Adrenal gland (tissue), 12 donors: ENCODE data around the gene EPB42. TPM values are rescaled to one million over a fixed set of nuclear protein-coding genes. Genes with fewer than 3 reads are reported as not detected.

Source experiments
- DNase-seq, 7 donors: peaks; one replicate each; pipeline ENCODE4 v3.0.0-alpha.2; 2019 to 2020
- H3K27ac ChIP-seq, 5 donors: fragments of 200-600 bp; sonication (generic) in 4 of 5; 1 replicate in 3 of 5; 2 replicates in 2 of 5; pipeline versions ENCODE4 v1.5.1 to v1.8.0; 2016 to 2020; ENCODE audit warnings: mild to moderate bottlenecking in 1 of 5
- H3K27me3 ChIP-seq: fragments of 200-600 bp; 2 replicates; pipeline ENCODE4 v1.8.0; 2021
- H3K36me3 ChIP-seq, 2 donors: fragments of 200-600 bp; replicated peaks in 1 of 2; 1 replicate in 1 of 2; 2 replicates in 1 of 2; pipeline versions ENCODE4 v1.5.1 to v1.8.0; 2018 to 2022
- H3K4me1 ChIP-seq, 2 donors: fragments of 200-600 bp; replicated peaks in 1 of 2; 1 replicate in 1 of 2; 2 replicates in 1 of 2; pipeline versions ENCODE4 v1.5.1 to v1.8.0; 2018 to 2021
- H3K4me3 ChIP-seq, 4 donors: fragments of 200-600 bp; sonication (generic) in 3 of 4; one replicate each; pipeline ENCODE4 v1.5.1; 2016 to 2018
- H3K9me3 ChIP-seq, 3 donors: fragments of 200-600 bp; sonication (generic) in 1 of 3; replicated peaks in 1 of 3; 1 replicate in 2 of 3; 2 replicates in 1 of 3; pipeline versions ENCODE4 v1.5.1 to v1.8.0; 2016 to 2021
- POLR2A ChIP-seq, 2 donors: fragments of 450-650 bp; IDR thresholded peaks; one replicate each; pipeline ENCODE4 v1.6.1; 2017; ENCODE audit warnings: antibody characterized with exemption in 2 of 2, mild to moderate bottlenecking in 2 of 2, moderate library complexity in 1 of 2
- WGBS, 4 donors: extraction: QIAGEN DNeasy Blood & Tissue Kit in 2 of 4; methylation state at CpG; one replicate each; pipeline versions ENCODE4 v1.1.5 to v1.1.7; 2013 to 2017; 5-methylcytosine and 5-hydroxymethylcytosine counted together
- intact Hi-C, 2 donors: fragments of 100-400 bp; cut with DNase I; formaldehyde crosslinking; loops; one replicate each; pipeline versions ENCODE4 v1.14.1 to v1.15.0; 2022 to 2023
- polyA plus RNA-seq, 3 donors: library from polyadenylated mRNA; stranded (reverse); fragments of 200-250 nt in 2 of 3; fragments of 350-450 nt in 1 of 3; fragmentation: Illumina TruSeq in 1 of 3; extraction: RNeasy Lipid Tissue Mini Kit (QIAGEN cat#74804) in 1 of 3; gene quantifications; one replicate each; pipeline ENCODE4 v1.2.3, GENCODE V29; 2013 to 2014
- total RNA-seq, 9 donors: library from RNA; depleted of rRNA in 4 of 9; stranded (reverse); fragments of >200 nt in 4 of 9; fragments of 120-200 nt in 1 of 9; fragmentation: NEBNext Ultra II Directional in 1 of 9; extraction: Animal tissue kit (Norgen Biotek cat#: 25700) in 1 of 9; gene quantifications; one replicate each; pipeline versions ENCODE4 v1.1.0 to v1.2.4, GENCODE V29; 2013 to 2023
- TF ChIP-seq, protein P1 (sequence below), 6 experiments: fragments of 450-650 bp in 4 of 6; fragments of 200-600 bp in 2 of 6; sonication (generic) in 1 of 6; IDR thresholded peaks; 1 replicate in 5 of 6; 2 replicates in 1 of 6; pipeline versions ENCODE4 v1.5.1 to v1.8.0; 2016 to 2021; ENCODE audit warnings: antibody characterized with exemption in 6 of 6, mild to moderate bottlenecking in 2 of 6, moderate library complexity in 1 of 6
- donor health status: healthy with polysubstance abuse.
- donor health status: Bipolar disorder and iron deficiency.
- donor health status: DM: yes; HTN: yes; CAD: no.
- donor health status: DM: no; HTN: no; CAD: no.
- donor health status: DM: no; HTN: no; CAD: no.
- donor health status: DM: yes; HTN: yes; CAD: no.

The EPB42 gene
- total and polyA plus RNA-seq, 12 donors = 0.10 to 4.7 (median 0.45) TPM; not detected in 9

DNA sequence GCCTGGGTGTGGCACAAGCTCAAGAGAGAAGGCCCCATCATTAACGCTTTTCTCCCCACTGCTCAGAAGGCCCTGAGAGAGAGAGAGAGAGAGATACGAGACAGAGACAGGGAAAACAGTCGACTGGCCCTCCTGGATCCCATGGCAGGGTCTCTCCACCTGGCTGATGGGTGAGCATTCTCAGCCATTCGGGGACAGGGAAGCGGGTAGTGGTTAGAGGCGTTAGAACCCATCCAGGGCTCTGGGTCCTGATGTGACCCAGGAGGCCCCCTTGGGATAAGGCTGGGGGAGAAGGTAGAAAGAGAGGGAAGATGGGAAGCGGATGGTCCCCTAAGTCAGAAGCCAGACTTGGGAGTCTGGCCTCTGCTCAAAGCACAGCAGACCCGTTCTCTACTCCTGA is 38.0 kb upstream of the EPB42 start:
- Histone ChIP-seq H3K36me3 (no peaks in the 10 kb centered on the region), H3K27me3 (no peaks in the 10 kb centered on the region), H3K4me1 (no peaks in the 10 kb centered on the region), H3K27ac (no peak overlapping the region), H3K4me3 (no peak overlapping the region), H3K9me3 (no peaks in the 10 kb centered on the region)
- WGBS, 4 donors = 85 to 91% (median 90%) methylated on average over 6 to 8 of the region's 8 CpGs
- DNase-seq = peak in 1 of 7 donors; percentile 2
- intact Hi-C loops = no loop called here
- TF ChIP-seq, protein P1, sequence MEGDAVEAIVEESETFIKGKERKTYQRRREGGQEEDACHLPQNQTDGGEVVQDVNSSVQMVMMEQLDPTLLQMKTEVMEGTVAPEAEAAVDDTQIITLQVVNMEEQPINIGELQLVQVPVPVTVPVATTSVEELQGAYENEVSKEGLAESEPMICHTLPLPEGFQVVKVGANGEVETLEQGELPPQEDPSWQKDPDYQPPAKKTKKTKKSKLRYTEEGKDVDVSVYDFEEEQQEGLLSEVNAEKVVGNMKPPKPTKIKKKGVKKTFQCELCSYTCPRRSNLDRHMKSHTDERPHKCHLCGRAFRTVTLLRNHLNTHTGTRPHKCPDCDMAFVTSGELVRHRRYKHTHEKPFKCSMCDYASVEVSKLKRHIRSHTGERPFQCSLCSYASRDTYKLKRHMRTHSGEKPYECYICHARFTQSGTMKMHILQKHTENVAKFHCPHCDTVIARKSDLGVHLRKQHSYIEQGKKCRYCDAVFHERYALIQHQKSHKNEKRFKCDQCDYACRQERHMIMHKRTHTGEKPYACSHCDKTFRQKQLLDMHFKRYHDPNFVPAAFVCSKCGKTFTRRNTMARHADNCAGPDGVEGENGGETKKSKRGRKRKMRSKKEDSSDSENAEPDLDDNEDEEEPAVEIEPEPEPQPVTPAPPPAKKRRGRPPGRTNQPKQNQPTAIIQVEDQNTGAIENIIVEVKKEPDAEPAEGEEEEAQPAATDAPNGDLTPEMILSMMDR (IDR thresholded peaks at IDR 0.05) = no peak
- no peak for TF ChIP-seq POLR2A (IDR thresholded peaks at IDR 0.05)

DNA sequence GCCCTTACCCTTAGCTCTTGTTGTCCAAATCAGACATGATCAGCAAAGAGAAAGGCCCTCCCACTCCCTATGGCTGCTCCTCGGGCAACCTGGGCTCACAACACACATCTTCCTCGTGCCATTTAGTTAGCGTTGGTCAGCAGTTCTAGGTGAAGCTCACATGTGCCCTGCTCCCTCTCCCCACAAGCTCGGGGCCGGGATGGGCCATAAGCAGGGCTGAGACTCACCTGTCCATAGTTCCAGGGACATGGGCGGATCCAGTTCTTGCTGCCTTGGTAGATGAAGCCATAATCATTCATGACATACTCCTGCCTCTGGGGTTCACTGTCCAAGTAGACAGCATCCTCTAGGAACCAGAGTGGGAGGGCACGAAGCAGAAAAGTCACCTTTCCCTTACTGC is 35.5 kb upstream of the EPB42 start:
- Histone ChIP-seq H3K4me3 (no peak overlapping the region), H3K27ac (no peak overlapping the region), H3K36me3 (no peaks in the 10 kb centered on the region), H3K9me3 (no peaks in the 10 kb centered on the region), H3K4me1 (no peaks in the 10 kb centered on the region), H3K27me3 (no peaks in the 10 kb centered on the region)
- WGBS, 4 donors = 80 to 92% (median 83%) methylated on average over 3 to 7 of the region's 7 CpGs
- TF ChIP-seq POLR2A (IDR thresholded peaks at IDR 0.05) = no peak
- TF ChIP-seq, protein P1 (IDR thresholded peaks at IDR 0.05) = no peak
- intact Hi-C loops = no loop called here
- no peak for DNase-seq

DNA sequence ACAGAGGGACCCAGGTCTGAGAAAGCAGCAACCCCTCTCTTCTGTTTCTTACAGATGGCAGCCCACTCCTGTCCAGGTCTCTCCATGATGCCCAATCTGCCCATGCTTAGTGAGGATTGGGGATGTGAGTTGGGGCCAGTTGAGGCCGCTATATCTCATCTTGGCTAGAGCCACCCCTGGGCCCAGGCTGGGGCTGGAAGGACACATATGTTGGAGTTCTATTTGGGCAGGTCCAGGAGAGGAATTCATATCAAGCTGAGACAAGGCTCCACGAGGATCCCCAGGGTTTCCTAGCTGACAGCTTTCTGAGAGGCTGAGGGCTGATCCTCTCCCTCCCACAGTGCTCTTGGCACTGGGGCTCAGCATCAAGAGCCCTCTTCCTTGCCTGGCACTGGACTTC is 34.6 kb upstream of the EPB42 start:
- Histone ChIP-seq H3K27me3 (no peaks in the 10 kb centered on the region), H3K36me3 (no peaks in the 10 kb centered on the region), H3K4me1 (no peaks in the 10 kb centered on the region), H3K9me3 (no peaks in the 10 kb centered on the region), H3K27ac (no peak overlapping the region), H3K4me3 (no peak overlapping the region)
- DNase-seq = no peak
- 68 to 80% (median 80%) methylated on average over 2 of the region's 2 CpGs for WGBS, 4 donors
- intact Hi-C loops = no loop called here
- TF ChIP-seq, protein P1 (IDR thresholded peaks at IDR 0.05) = no peak
- TF ChIP-seq POLR2A (IDR thresholded peaks at IDR 0.05) = no peak

DNA sequence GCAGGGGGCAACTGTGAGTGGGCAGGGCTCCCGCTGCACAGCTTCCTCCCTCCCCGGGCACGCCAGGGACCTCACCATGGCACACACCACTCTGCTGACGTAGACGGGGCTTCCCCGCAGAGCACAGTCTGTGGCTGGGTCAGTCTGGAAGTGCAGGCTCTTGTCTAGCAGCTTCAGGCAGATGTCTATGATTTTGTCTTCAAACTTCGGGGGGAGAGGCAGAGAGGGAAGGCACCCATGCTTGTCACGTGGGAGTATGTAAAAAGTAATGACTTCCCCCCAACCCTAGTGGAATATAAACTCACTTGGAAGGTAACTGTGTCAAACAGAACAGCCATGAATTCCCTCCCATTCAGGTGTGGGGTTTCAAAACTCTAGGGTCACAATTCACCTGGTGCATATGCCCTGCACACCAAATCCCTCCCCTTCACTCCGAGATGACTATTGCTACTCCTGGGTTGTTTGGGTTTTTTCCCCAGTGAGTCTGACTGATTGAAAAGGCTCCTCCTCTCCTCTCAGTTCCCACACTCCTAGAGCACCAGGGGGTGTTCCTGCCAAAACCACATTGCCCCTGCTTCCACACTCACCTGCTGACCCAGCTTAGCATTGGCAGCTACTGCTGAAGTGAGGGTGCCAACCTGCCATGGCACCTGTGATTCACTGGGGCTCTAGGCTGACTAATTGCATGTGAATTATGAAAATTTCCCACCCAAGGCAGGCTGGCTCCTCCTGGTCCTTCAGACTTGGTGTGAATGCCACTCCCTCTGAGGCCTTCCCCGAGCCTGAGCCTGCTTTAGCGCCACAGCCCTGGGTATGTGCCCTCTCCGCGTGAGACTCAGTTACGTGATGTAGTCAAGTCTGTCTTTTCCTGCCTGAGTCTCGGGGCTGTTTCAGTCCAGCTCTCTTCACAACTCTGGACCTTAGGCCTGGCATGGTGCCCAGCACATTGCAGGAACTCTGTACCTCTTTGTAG is 32.9 kb upstream of the EPB42 start:
- Histone ChIP-seq H3K4me1 (no peaks in the 10 kb centered on the region), H3K4me3 (no peak overlapping the region), H3K36me3 (no peaks in the 10 kb centered on the region), H3K9me3 (no peaks in the 10 kb centered on the region), H3K27me3 (no peaks in the 10 kb centered on the region), H3K27ac (no peak overlapping the region)
- TF ChIP-seq POLR2A (IDR thresholded peaks at IDR 0.05) = no peak
- TF ChIP-seq, protein P1 (IDR thresholded peaks at IDR 0.05) = no peak
- peak in 3 of 7 donors; percentile 22 to 43 (median 33) for DNase-seq
- 58 to 74% (median 65%) methylated on average over 9 to 15 of the region's 15 CpGs for WGBS, 4 donors
- intact Hi-C loops = no loop called here
